AG10803 (cell line): Measurements from ENCODE around the gene AGL.

Source experiments
- DNase-seq: peaks from one replicate; pipeline ENCODE4 v3.0.0; 2010; ENCODE audit warnings: low read depth
- H3K4me3 ChIP-seq: 2 replicates; pipeline ENCODE4 v1.5.1; 2011; ENCODE audit warnings: mild to moderate bottlenecking, low read length, control low read depth
- TF ChIP-seq, protein P1 (sequence below): conservative IDR thresholded peaks from 2 replicates; pipeline ENCODE4 v1.5.1; 2011; ENCODE audit warnings: mild to moderate bottlenecking, low read length, control low read depth, inconsistent platforms

AGL gene

DNA sequence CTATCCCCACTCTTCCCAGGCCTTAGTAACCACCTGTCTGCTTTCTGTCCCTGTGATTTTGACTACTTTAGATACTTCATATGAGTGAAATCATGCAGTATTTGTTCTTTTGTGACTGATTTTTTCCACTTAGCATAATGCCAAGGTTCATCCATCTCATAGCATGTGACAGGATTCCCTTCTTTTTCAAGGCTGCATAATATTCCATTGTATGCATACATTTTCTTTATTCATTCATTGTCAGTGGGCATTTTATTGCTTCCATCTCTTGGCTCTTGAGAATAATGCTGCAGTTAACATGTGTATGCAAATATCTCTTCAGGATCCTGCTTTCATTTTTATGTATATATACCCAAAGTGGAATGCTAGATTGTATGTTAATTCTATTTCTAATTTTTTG lies 56.4 kb downstream of the AGL start:
- H3K4me3 ChIP-seq = no peak overlapping the region
- TF ChIP-seq, protein P1, sequence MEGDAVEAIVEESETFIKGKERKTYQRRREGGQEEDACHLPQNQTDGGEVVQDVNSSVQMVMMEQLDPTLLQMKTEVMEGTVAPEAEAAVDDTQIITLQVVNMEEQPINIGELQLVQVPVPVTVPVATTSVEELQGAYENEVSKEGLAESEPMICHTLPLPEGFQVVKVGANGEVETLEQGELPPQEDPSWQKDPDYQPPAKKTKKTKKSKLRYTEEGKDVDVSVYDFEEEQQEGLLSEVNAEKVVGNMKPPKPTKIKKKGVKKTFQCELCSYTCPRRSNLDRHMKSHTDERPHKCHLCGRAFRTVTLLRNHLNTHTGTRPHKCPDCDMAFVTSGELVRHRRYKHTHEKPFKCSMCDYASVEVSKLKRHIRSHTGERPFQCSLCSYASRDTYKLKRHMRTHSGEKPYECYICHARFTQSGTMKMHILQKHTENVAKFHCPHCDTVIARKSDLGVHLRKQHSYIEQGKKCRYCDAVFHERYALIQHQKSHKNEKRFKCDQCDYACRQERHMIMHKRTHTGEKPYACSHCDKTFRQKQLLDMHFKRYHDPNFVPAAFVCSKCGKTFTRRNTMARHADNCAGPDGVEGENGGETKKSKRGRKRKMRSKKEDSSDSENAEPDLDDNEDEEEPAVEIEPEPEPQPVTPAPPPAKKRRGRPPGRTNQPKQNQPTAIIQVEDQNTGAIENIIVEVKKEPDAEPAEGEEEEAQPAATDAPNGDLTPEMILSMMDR = no peak
- DNase-seq = no peak

DNA sequence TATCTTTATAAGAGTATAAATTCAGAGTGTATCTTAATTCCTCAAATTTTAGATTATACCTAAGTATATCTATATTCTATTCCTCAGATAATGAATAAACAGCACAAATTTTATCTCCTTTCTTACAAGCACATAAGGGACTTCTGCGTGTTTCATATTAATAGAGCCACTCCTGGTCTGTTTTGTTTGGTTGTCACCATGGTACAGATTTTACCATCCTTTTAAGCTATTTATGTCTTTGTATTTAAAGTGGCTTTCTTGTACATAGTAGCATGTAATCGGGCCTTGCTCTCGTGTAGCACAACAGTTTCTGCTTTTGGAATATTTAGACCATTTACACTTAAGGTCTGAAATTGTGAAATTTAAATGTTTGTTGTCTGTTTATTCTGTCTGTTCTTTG lies 67.1 kb downstream of the AGL start:
- no peak overlapping the region for H3K4me3 ChIP-seq
- DNase-seq = no peak
- TF ChIP-seq, protein P1 = no peak

DNA sequence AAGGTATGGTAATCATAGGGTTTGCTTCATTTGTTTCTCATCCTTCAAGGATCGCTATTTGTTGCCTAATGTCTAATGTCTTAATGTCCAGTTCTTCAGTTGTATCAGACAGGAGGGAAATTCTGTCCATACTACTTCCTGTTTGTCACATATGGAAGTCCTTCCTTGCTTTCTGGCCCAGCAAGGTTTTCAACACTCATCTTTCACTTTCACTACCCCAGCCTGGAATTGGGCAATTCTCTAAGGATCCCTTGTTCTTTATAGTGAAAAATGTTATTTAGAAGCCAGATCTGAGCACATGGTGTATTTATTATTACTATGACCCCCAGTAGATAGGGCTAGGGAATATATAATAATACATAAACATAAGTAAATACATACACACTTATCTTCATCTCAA lies 69.1 kb downstream of the AGL start:
- peak; percentile 8 for DNase-seq
- H3K4me3 ChIP-seq = no peak overlapping the region
- TF ChIP-seq, protein P1 = no peak

DNA sequence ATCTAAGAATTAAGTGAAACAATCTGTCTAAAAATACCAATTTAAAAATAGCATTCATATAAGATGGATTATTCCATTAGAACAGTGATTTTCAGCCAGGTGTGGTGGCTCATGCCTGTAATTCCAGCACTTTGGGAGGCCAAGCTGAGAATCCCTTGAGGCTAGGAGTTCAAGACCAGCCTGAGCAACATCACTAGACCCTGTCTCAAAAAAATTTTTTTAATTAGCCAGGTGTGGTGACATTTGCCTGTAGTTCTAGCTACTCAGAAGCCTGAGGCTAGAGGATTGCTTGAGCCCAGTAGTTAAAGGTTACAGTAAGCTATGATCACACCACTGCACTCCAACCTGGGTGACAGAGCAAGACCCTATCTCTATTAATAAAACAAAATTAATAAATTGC lies 84.6 kb downstream of the AGL start:
- H3K4me3 ChIP-seq = no peak overlapping the region
- no peak for DNase-seq
- TF ChIP-seq, protein P1 = no peak

DNA sequence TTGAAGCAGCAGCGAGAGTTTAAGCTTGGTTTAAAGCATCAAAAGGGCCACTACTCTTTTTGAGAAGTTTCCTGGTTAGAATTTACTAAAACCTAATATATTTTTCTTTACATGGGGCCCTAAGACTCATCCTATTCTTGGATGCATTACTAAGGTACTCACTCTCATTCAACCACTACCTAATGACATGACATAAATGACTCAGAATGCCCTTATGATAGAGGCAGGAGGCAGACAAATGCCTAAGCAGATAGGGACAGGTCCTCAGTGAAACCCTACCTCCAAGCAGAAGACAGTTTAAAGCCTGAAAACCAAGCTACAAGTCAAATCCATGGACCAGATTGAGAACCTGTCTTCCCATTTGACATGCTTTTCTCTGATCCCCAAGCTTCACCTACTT lies 85.4 kb downstream of the AGL start:
- TF ChIP-seq, protein P1 = no peak
- DNase-seq = no peak
- H3K4me3 ChIP-seq = no peak overlapping the region

DNA sequence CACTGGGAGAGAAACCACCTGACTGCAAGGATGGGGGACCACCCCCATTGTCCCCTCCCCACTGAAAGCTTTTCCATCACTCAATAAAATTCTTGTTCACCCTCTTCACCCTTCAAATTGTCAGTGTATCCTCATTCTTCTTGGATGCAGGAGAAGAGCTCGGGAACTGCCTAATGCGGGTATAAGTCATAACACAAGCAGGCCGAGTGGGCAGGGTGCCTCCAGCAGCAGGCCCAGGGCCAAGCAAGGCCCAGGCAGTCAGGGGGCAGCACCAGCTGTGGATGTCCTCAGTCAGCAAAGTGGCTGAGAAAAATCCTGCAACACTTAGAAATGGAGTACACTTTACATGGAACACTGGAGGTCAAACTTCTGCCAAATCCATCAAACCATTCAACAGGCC lies 85.9 kb downstream of the AGL start:
- TF ChIP-seq, protein P1 = no peak
- no peak for DNase-seq
- H3K4me3 ChIP-seq = no peak overlapping the region

DNA sequence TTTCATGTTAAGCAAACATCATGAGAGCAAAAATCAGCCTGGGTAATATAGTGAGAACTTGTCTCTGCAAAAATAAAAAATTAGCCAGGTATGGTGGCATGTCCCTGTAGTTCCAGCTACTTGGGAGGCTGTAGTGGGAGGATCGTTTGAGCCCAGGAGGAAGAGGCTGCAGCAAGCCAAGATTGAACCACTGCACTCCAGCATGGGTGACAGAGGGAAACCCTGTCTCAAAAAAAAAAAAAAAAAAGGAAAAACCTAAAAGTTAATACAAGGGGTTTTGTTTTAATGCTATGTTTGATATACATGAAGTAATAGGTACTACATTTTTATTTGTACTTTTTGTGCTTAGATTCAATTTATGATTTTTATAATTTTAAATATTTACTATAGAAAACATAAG lies 92.6 kb downstream of the AGL start:
- no peak for DNase-seq
- TF ChIP-seq, protein P1 = no peak
- no peak overlapping the region for H3K4me3 ChIP-seq
